Measurements from ENCODE around the gene CHRM5. TPM values are rescaled to one million over a fixed set of nuclear protein-coding genes. Genes with fewer than 3 reads are reported as not detected.

Gene CHRM5
- total and polyA plus RNA-seq, 8 donors: not detected

DNA sequence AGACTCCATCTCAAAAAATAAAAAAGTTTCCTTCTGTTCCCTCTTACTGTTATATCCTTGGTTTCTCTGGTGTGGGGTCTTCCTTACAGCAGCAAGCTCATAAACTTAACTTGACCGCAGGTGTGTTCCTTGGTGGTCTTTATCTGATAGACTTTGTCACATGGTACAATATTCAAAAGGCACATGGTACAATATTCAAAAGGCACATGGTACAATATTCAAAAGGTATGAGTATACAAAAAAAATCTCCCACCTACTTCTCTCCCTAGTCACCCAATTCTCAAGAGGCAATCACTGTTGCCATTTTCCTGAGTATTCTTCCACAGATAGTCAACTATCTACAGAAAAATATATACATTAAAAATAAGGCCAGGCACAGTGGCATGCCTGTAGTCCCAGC is 138.1 kb downstream of the CHRM5 start:
- ATAC-seq: no peak
- DNase-seq: no peak
- 96 to 100% methylated on average over 1 of the region's 1 CpG for WGBS, 2 donors
- FAIRE-seq: no peak
- H3K4me1 ChIP-seq: peaks cover 0 to 5% (median 0%) of the 10 kb centered on the region in 3 donors
- no peaks in the 10 kb centered on the region for H3K36me3 ChIP-seq
- no peaks in the 10 kb centered on the region for H3K27me3 ChIP-seq
- no peak overlapping the region for H3K27ac ChIP-seq
- H3K9me3 ChIP-seq: no peaks in the 10 kb centered on the region
- H3K4me3 ChIP-seq: no peak overlapping the region
- TF ChIP-seq, protein P1, sequence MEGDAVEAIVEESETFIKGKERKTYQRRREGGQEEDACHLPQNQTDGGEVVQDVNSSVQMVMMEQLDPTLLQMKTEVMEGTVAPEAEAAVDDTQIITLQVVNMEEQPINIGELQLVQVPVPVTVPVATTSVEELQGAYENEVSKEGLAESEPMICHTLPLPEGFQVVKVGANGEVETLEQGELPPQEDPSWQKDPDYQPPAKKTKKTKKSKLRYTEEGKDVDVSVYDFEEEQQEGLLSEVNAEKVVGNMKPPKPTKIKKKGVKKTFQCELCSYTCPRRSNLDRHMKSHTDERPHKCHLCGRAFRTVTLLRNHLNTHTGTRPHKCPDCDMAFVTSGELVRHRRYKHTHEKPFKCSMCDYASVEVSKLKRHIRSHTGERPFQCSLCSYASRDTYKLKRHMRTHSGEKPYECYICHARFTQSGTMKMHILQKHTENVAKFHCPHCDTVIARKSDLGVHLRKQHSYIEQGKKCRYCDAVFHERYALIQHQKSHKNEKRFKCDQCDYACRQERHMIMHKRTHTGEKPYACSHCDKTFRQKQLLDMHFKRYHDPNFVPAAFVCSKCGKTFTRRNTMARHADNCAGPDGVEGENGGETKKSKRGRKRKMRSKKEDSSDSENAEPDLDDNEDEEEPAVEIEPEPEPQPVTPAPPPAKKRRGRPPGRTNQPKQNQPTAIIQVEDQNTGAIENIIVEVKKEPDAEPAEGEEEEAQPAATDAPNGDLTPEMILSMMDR (IDR thresholded peaks at IDR 0.05): no peak
- intact Hi-C loops (cut with DNase I): loop anchor here in 1 of 3 donors (10.0 kb wide), 1 partner anchor 108 kb away; the partner anchor contains the start of gene KATNBL1

DNA sequence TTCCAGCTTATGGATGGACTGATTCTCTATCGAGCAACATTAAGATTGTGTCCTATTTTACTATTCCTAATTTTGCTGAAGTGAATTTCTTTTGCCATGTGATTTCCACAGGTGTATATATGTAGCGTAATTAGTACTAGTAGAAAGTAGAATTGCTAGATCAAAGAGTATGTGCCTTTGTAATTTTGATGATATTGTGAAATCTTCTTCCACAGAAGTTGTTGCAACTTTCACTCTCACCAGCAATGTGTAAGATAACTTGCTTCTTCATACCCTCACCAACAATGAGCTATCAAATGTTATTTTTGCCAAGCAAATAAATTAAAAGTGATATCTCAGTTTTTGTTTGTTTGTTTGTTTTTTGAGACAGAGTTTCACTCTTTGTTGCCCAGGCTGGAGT is 139.0 kb downstream of the CHRM5 start:
- Histone ChIP-seq H3K9me3 (no peaks in the 10 kb centered on the region), H3K27ac (no peak overlapping the region), H3K36me3 (no peaks in the 10 kb centered on the region), H3K4me3 (no peak overlapping the region), H3K4me1 (peaks cover 0 to 5% (median 0%) of the 10 kb centered on the region in 3 donors), H3K27me3 (no peaks in the 10 kb centered on the region)
- FAIRE-seq (no peak), DNase-seq (no peak), ATAC-seq (no peak)
- intact Hi-C loops (cut with DNase I): loop anchor here in 1 of 3 donors (10.0 kb wide), 1 partner anchor 107 kb away; the partner anchor contains the start of gene KATNBL1
- WGBS, 2 donors: 86 to 90% methylated on average over 2 of the region's 2 CpGs
- TF ChIP-seq, protein P1 (IDR thresholded peaks at IDR 0.05): no peak

DNA sequence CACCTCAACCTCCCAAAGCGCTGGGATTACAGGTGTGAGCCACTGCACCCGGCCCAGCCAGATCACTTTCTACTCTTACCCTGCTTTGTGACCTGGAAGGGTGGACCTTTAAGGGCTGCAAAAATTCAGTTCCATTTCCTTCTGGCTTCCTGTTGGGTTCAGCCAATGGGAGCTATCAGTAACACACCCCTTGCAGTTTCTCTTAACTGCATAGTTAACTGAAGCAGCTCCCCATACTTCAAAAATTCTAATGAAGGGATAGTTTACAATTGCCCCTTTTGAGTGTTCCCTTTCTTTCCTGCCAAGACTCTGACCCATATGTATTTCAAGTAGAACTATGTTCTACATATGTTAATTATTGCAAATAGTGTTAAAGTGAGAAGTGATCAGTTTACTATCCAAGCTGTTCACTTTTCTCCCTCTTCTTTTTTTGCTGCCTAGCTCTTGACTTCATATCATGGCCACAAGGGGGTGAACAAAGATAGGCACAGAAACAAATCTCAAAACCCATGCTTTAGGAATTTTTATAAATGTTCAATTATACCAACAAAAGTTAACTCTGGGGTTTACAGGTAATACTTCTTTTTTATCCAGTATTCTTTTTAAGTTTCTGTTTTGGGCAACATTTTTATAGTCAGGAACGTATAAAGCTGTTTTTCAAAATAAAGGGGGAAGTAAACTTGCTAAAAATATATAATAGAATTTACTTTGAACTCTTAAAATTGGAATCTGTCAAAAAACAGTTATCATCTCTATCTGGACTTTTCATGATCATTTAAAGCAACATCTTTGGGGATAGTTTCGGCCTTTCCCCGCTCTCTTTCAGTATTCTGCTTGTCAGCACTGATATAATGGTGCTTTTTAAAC is 141.7 kb downstream of the CHRM5 start:
- DNase-seq (no peak), ATAC-seq (peak; percentile 46 to 69 (median 62)), FAIRE-seq (no peak)
- TF ChIP-seq, protein P1 (IDR thresholded peaks at IDR 0.05): peak in 2 of 4 donors; percentile 36 to 46
- Histone ChIP-seq H3K9me3 (no peaks in the 10 kb centered on the region), H3K27ac (no peak overlapping the region), H3K27me3 (no peaks in the 10 kb centered on the region), H3K4me1 (no peaks in the 10 kb centered on the region), H3K36me3 (no peaks in the 10 kb centered on the region), H3K4me3 (no peak overlapping the region)
- 49 to 63% methylated on average over 5 of the region's 5 CpGs for WGBS, 2 donors
- intact Hi-C loops (cut with DNase I): loop anchor here in 2 of 3 donors (10.0 kb wide), 2 partner anchors 95 to 105 kb away; partner anchors contain the start of gene KATNBL1 (in 1 of the 2)

DNA sequence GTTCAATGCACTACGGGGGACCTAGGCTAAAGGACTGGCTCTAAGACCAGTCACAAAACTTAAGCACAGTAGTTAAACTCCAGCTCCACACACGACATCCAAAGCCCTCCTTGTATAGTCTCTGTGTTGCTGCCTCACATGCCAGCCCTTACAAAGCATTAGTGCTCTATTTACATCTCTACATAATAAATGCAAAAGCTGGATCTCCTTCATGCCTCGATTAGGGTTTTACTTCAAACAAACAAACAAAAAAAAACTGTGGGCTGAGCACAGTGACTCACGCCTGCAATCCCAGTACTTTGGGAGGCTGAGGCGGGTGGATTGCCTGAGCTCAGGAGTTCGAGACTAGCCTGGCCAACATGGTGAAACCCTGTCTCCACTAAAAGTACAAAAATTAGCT is 143.2 kb downstream of the CHRM5 start:
- whole genome bisulfite sequencing, 2 donors: 55 to 63% methylated on average over 6 of the region's 6 CpGs
- no peaks in the 10 kb centered on the region for H3K4me1 ChIP-seq
- H3K36me3 ChIP-seq: no peaks in the 10 kb centered on the region
- intact Hi-C loops (cut with DNase I): loop anchor here in 1 of 3 donors (10.0 kb wide), 1 partner anchor 93 kb away; no protein-coding TSS in a partner anchor
- H3K9me3 ChIP-seq: no peaks in the 10 kb centered on the region
- no peaks in the 10 kb centered on the region for H3K27me3 ChIP-seq
- H3K4me3 ChIP-seq: no peak overlapping the region
- DNase-seq (no peak), ATAC-seq (no peak), FAIRE-seq (no peak)
- no peak overlapping the region for H3K27ac ChIP-seq
- TF ChIP-seq, protein P1 (IDR thresholded peaks at IDR 0.05): no peak

Data from pancreas (tissue), 10 donors.